ENCODE measurements around the gene CFAP410. TPM values are rescaled to one million over a fixed set of nuclear protein-coding genes. Genes with fewer than 3 reads are reported as not detected.

The CFAP410 gene
- total RNA-seq, 4 donors from 2014 or later = 20.5 to 50.6 (median 39.9) TPM

GRCh38 chr21:44351535-44352252, 12.5 kb upstream of the CFAP410 start:
- Histone ChIP-seq H3K27me3 (peaks cover 0 to 16% of the 10 kb centered on the region in 2 donors), H3K27ac (no peak overlapping the region), H3K9me3 (no peaks in the 10 kb centered on the region), H3K4me1 (peaks cover 0 to 9% (median 2%) of the 10 kb centered on the region in 4 donors), H3K4me3 (no peak overlapping the region), H3K36me3 (no peaks in the 10 kb centered on the region)
- DNase-seq = no peak
- no peak for TF ChIP-seq CTCF (IDR thresholded peaks at IDR 0.05)
- TF ChIP-seq POLR2A (IDR thresholded peaks at IDR 0.05) = no peak

- TF ChIP-seq POLR2A (IDR thresholded peaks at IDR 0.05) (no peak), CTCF (IDR thresholded peaks at IDR 0.05) (no peak)
- DNase-seq = no peak
- H3K27ac ChIP-seq = no peak overlapping the region
- peaks cover 0 to 16% of the 10 kb centered on the region in 2 donors for H3K27me3 ChIP-seq
- no peaks in the 10 kb centered on the region for H3K36me3 ChIP-seq
- H3K4me3 ChIP-seq = no peak overlapping the region
- H3K9me3 ChIP-seq = no peaks in the 10 kb centered on the region
- peaks cover 0 to 9% (median 2%) of the 10 kb centered on the region in 4 donors for H3K4me1 ChIP-seq
These were observed 11.7 kb upstream of the CFAP410 start for GRCh38 chr21:44350773-44351481.

GRCh38 chr21:44349847-44350772, 10.9 kb upstream of the CFAP410 start:
- no peak for TF ChIP-seq POLR2A (IDR thresholded peaks at IDR 0.05)
- TF ChIP-seq CTCF (IDR thresholded peaks at IDR 0.05) = no peak
- H3K27ac ChIP-seq = no peak overlapping the region
- DNase-seq = no peak
- H3K27me3 ChIP-seq = peaks cover 0 to 16% of the 10 kb centered on the region in 2 donors
- H3K4me1 ChIP-seq = peaks cover 0 to 8% (median 2%) of the 10 kb centered on the region in 4 donors
- H3K36me3 ChIP-seq = no peaks in the 10 kb centered on the region
- H3K4me3 ChIP-seq = peak overlapping the region in 1 of 4 donors; percentile 19
- H3K9me3 ChIP-seq = no peaks in the 10 kb centered on the region

- DNase-seq = no peak
- no peak overlapping the region for H3K27ac ChIP-seq
- TF ChIP-seq CTCF (IDR thresholded peaks at IDR 0.05) (no peak), POLR2A (IDR thresholded peaks at IDR 0.05) (no peak)
- H3K9me3 ChIP-seq = no peaks in the 10 kb centered on the region
- no peaks in the 10 kb centered on the region for H3K36me3 ChIP-seq
- peaks cover 0 to 3% (median under 1%) of the 10 kb centered on the region in 4 donors for H3K4me1 ChIP-seq
- H3K27me3 ChIP-seq = peaks cover 0 to 16% of the 10 kb centered on the region in 2 donors
- H3K4me3 ChIP-seq = no peak overlapping the region
These were observed 10.2 kb upstream of the CFAP410 start for GRCh38 chr21:44349416-44349846.

- TF ChIP-seq POLR2A (IDR thresholded peaks at IDR 0.05) = no peak
- no peak for TF ChIP-seq CTCF (IDR thresholded peaks at IDR 0.05)
- Histone ChIP-seq H3K36me3 (no peaks in the 10 kb centered on the region), H3K27ac (no peak overlapping the region), H3K27me3 (peaks cover 0 to 16% of the 10 kb centered on the region in 2 donors), H3K4me3 (no peak overlapping the region), H3K4me1 (peaks cover 0 to 3% (median 0%) of the 10 kb centered on the region in 4 donors), H3K9me3 (no peaks in the 10 kb centered on the region)
- no peak for DNase-seq
These were observed 9.7 kb upstream of the CFAP410 start for GRCh38 chr21:44348861-44349260.

Measured in Peyer's patch (tissue), 4 donors.